Uterus (tissue), 2 donors: ENCODE results near the gene DIDO1.

Experiments
- POLR2A ChIP-seq, 2 donors: fragments of 450-650 bp; IDR thresholded peaks; one replicate each; pipeline ENCODE4 v1.6.1; 2016; ENCODE audit warnings: antibody characterized with exemption in 2 of 2, mild to moderate bottlenecking in 1 of 2, moderate library complexity in 1 of 2
- TF ChIP-seq, protein P1 (sequence below), 4 experiments: fragments of 200-600 bp in 2 of 4; fragments of 450-650 bp in 2 of 4; sonication (generic) in 2 of 4; IDR thresholded peaks; one replicate each; pipeline ENCODE4 v1.5.1; 2016 to 2019; ENCODE audit warnings: antibody characterized with exemption in 4 of 4, mild to moderate bottlenecking in 2 of 4, moderate library complexity in 1 of 4

- TF ChIP-seq POLR2A (IDR thresholded peaks at IDR 0.05) = no peak
- TF ChIP-seq, protein P1, sequence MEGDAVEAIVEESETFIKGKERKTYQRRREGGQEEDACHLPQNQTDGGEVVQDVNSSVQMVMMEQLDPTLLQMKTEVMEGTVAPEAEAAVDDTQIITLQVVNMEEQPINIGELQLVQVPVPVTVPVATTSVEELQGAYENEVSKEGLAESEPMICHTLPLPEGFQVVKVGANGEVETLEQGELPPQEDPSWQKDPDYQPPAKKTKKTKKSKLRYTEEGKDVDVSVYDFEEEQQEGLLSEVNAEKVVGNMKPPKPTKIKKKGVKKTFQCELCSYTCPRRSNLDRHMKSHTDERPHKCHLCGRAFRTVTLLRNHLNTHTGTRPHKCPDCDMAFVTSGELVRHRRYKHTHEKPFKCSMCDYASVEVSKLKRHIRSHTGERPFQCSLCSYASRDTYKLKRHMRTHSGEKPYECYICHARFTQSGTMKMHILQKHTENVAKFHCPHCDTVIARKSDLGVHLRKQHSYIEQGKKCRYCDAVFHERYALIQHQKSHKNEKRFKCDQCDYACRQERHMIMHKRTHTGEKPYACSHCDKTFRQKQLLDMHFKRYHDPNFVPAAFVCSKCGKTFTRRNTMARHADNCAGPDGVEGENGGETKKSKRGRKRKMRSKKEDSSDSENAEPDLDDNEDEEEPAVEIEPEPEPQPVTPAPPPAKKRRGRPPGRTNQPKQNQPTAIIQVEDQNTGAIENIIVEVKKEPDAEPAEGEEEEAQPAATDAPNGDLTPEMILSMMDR (IDR thresholded peaks at IDR 0.05) = no peak
Observed at GRCh38 chr20:62965363-62965771, 39.1 kb upstream of the DIDO1 start.
